Aorta (tissue), 5 donors: ENCODE results near the gene ADPRHL1. TPM values are rescaled to one million over a fixed set of nuclear protein-coding genes. Genes with fewer than 3 reads are reported as not detected.

ENCODE experiments used
- ATAC-seq: fragments of 200-7000 bp; cut with Tn5 transposase; one replicate; pipeline ENCODE4 v1.9.1; 2022; ENCODE audit warnings: moderate library complexity; ENCODE audit not compliant: low FRiP score
- DNase-seq, 2 donors: peaks; one replicate each; pipeline ENCODE4 v3.0.0-alpha.2; 2020
- H3K27ac ChIP-seq, 2 donors: one replicate each; pipeline ENCODE4 v1.5.1; 2013; ENCODE audit warnings: low read length in 2 of 2, mild to moderate bottlenecking in 2 of 2, moderate library complexity in 2 of 2, control low read depth in 1 of 2, inconsistent platforms in 1 of 2, low read depth in 1 of 2
- H3K27me3 ChIP-seq, 2 donors: one replicate each; pipeline ENCODE4 v1.6.1; 2013; ENCODE audit warnings: control low read depth in 1 of 2, low read length in 1 of 2, mild to moderate bottlenecking in 1 of 2, moderate library complexity in 1 of 2; ENCODE audit not compliant: insufficient read depth in 2 of 2, control insufficient read depth in 1 of 2
- H3K36me3 ChIP-seq, 2 donors: one replicate each; pipeline ENCODE4 v1.6.1; 2013; ENCODE audit warnings: control low read depth in 1 of 2, low read length in 1 of 2, mild to moderate bottlenecking in 1 of 2; ENCODE audit not compliant: insufficient read depth in 2 of 2, control insufficient read depth in 1 of 2
- H3K4me1 ChIP-seq, 2 donors: one replicate each; pipeline ENCODE4 v1.6.1; 2013; ENCODE audit warnings: low read length in 2 of 2, control low read depth in 1 of 2, mild to moderate bottlenecking in 1 of 2, moderate library complexity in 1 of 2; ENCODE audit not compliant: insufficient read depth in 2 of 2, control insufficient read depth in 1 of 2
- H3K4me3 ChIP-seq, 2 donors: one replicate each; pipeline ENCODE4 v1.5.1; 2013; ENCODE audit warnings: low read length in 2 of 2, control low read depth in 1 of 2, mild to moderate bottlenecking in 1 of 2
- H3K9me3 ChIP-seq: one replicate; pipeline ENCODE4 v1.6.1; 2013; ENCODE audit warnings: mild to moderate bottlenecking, low read length; ENCODE audit not compliant: control insufficient read depth
- whole genome bisulfite sequencing, 2 donors: extraction: QIAGEN DNeasy Blood & Tissue Kit; methylation state at CpG; one replicate each; pipeline ENCODE4 v1.1.7; 2013; 5-methylcytosine and 5-hydroxymethylcytosine counted together
- intact Hi-C, 2 donors: fragments of 100-400 bp; cut with DNase I; formaldehyde crosslinking; loops; one replicate each; pipeline versions ENCODE4 v1.14.2 to v1.15.0; 2022
- polyA plus RNA-seq, 2 donors: library from polyadenylated mRNA; stranded (reverse); fragments of 200-250 nt; gene quantifications; one replicate each; pipeline ENCODE4 v1.2.3, GENCODE V29; 2013
- total RNA-seq, 2 donors: library from RNA; stranded (reverse); fragmentation: NEBNext Ultra II Directional; extraction: Animal tissue kit (Norgen Biotek cat#: 25700); gene quantifications; one replicate each; pipeline ENCODE4 v1.2.1, GENCODE V29; 2021
- donor health status: healthy with polysubstance abuse.
- donor health status: Bipolar disorder and iron deficiency.
- donor health status: DM: no; HTN: no; CAD: no.
- donor health status: DM: no; HTN: no; CAD: no.
- donor health status: DM: yes; HTN: yes; CAD: no.

ADPRHL1 gene
- total and polyA plus RNA-seq, 4 donors: 2.0 to 10.8 (median 3.2) TPM

GRCh38 chr13:113485545-113485944, 32.3 kb upstream of the ADPRHL1 start:
- no peaks in the 10 kb centered on the region for H3K4me1 ChIP-seq
- ATAC-seq (no peak), DNase-seq (no peak)
- no peak overlapping the region for H3K27ac ChIP-seq
- no peak overlapping the region for H3K4me3 ChIP-seq
- H3K9me3 ChIP-seq: no peaks in the 10 kb centered on the region
- 74 to 78% methylated on average over 13 of the region's 13 CpGs for WGBS, 2 donors
- no peaks in the 10 kb centered on the region for H3K36me3 ChIP-seq
- intact Hi-C loops: no loop called here
- no peaks in the 10 kb centered on the region for H3K27me3 ChIP-seq

DNA sequence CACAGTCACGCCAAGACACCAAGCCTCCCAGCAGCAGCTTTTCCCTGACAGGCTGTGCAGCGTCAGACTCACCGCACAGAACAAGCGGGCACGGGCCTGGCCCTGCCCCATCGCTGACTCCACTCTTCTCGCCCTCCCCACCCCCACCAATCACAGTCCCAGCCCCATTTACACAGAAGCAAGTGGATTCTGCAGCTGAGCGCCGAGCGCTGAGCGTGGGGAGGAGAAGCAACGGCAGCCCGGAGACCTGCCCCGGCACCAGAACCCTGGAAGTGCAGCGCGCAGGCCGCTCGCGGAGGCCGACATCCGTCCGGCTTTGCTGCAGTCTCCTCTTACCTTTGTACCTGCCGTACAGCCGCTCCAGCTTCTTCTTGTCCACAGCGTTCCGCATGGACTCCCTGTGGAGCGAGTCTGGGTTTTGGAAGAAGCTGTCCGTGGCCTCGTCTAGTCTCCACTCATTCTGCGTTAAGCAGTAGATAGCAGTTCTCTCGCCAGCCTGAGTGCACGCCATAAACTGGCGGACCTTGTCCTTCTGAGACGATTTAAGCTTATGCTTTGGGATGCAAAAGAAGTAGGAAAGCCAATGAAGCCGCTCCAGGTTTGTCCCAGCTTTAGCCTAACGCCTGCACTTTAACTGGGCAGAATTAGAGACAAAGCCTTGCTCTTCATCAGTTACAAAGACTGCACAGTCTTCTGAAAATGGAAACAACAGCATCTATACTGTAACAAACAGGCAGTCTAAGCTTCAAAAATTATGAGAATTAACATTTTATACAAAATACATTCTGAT, 30.4 kb upstream of the ADPRHL1 start:
- Histone ChIP-seq H3K4me3 (no peak overlapping the region), H3K4me1 (no peaks in the 10 kb centered on the region), H3K27me3 (no peaks in the 10 kb centered on the region), H3K9me3 (no peaks in the 10 kb centered on the region), H3K27ac (no peak overlapping the region), H3K36me3 (no peaks in the 10 kb centered on the region)
- 88 to 93% methylated on average over 36 of the region's 36 CpGs for WGBS, 2 donors
- peak; percentile 38 for ATAC-seq
- DNase-seq: no peak
- intact Hi-C loops: no loop called here

DNA sequence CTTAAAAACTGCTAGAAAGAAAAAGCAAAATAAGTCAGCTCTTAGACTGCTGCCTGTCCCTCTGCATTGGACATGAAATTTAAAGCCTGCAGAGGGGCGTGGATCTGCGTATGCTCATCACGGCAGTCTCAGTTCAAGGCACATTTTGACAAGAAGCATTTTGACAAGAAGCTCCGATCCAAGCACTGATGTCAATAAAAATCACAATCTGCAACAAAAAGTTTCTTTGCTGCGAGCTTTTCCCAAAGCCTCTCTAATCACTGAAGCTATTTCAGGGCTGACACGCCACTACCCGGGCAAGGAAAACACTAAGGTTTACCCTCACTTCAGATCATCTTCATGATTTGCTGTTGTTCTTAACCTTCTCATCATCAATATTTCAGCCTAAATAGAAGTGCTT, 29.8 kb upstream of the ADPRHL1 start:
- Histone ChIP-seq H3K4me3 (no peak overlapping the region), H3K4me1 (no peaks in the 10 kb centered on the region), H3K27me3 (no peaks in the 10 kb centered on the region), H3K36me3 (no peaks in the 10 kb centered on the region), H3K27ac (no peak overlapping the region), H3K9me3 (no peaks in the 10 kb centered on the region)
- DNase-seq (no peak), ATAC-seq (no peak)
- intact Hi-C loops: no loop called here
- 89 to 91% methylated on average over 7 of the region's 7 CpGs for WGBS, 2 donors

- DNase-seq (no peak), ATAC-seq (no peak)
- H3K4me1 ChIP-seq: no peaks in the 10 kb centered on the region
- intact Hi-C loops: no loop called here
- no peak overlapping the region for H3K4me3 ChIP-seq
- H3K27ac ChIP-seq: no peak overlapping the region
- peaks cover 0 to 5% of the 10 kb centered on the region in 2 donors for H3K36me3 ChIP-seq
- no peaks in the 10 kb centered on the region for H3K9me3 ChIP-seq
- no peaks in the 10 kb centered on the region for H3K27me3 ChIP-seq
- 77 to 81% methylated on average over 4 of the region's 4 CpGs for WGBS, 2 donors
Observed at GRCh38 chr13:113479179-113479578, 25.9 kb upstream of the ADPRHL1 start.

DNA sequence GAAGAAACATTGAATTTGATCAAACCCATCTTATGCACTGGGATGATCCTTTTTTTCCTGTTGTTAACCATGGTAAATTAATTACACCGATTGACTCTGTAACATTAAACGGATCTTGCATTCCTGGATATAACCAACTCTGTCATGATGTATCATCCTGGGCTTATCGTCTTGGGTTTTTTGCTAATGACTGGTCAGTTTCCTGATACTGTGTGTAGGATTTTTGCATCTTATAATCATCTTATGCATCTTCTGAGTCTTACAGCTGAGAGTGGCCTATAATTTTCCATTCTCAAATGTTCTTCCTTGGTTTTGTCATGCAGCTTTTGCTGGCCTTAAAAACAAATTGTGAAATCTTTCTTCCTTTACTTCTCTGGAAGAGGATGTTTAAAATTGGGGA, 24.4 kb upstream of the ADPRHL1 start:
- Histone ChIP-seq H3K27ac (no peak overlapping the region), H3K27me3 (no peaks in the 10 kb centered on the region), H3K4me3 (no peak overlapping the region), H3K9me3 (no peaks in the 10 kb centered on the region), H3K36me3 (peaks cover 0 to 5% of the 10 kb centered on the region in 2 donors), H3K4me1 (no peaks in the 10 kb centered on the region)
- WGBS, 2 donors: 99% methylated on average over 3 of the region's 3 CpGs
- ATAC-seq (no peak), DNase-seq (no peak)
- intact Hi-C loops: no loop called here

DNA sequence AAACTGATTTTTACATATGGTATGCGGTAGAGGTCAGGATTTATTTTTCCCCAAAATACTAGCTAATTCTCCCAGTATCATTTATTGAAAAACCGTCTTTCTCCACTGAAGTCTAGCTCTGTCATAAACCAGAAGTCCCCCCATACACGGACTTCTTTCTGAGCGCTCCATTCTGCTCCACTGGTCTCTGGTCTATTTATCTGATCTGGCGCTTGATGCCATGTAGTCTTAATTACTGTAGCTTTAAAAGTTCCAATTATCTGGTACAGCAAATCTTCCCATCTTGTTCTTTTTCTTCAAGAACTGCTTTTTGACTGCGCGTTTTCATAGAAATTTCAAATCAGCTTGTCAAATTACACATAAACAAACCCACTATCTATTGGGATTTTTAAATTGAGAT, 23.5 kb upstream of the ADPRHL1 start:
- Histone ChIP-seq H3K36me3 (peaks cover 0 to 5% of the 10 kb centered on the region in 2 donors), H3K4me1 (no peaks in the 10 kb centered on the region), H3K4me3 (no peak overlapping the region), H3K27ac (no peak overlapping the region), H3K9me3 (no peaks in the 10 kb centered on the region), H3K27me3 (no peaks in the 10 kb centered on the region)
- ATAC-seq (no peak), DNase-seq (no peak)
- intact Hi-C loops: no loop called here
- 95 to 98% methylated on average over 7 of the region's 7 CpGs for WGBS, 2 donors

DNA sequence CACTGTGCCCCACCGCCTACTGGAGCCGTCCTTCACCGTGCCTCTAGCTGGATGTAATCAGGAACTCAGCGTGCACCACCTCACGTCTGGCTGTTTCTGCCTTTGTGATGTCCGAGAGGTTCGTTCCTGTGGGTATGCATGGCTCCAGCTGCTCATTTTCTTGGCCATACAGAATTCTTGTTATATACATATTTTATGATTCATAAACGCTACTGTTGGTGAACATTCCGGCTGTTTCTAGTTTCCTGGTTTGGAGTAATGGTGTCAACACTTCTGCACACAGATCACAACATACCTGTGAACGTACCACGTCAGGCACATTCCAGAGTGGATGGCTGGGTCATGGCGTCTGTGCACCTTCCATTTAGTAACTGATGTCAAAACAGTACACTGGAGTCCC, 22.6 kb upstream of the ADPRHL1 start:
- no peaks in the 10 kb centered on the region for H3K27me3 ChIP-seq
- H3K36me3 ChIP-seq: peaks cover 0 to 5% of the 10 kb centered on the region in 2 donors
- ATAC-seq (no peak), DNase-seq (no peak)
- intact Hi-C loops: no loop called here
- no peaks in the 10 kb centered on the region for H3K9me3 ChIP-seq
- no peaks in the 10 kb centered on the region for H3K4me1 ChIP-seq
- WGBS, 2 donors: 89 to 95% methylated on average over 12 of the region's 12 CpGs
- H3K27ac ChIP-seq: no peak overlapping the region
- H3K4me3 ChIP-seq: no peak overlapping the region

GRCh38 chr13:113475280-113475679, 22.0 kb upstream of the ADPRHL1 start:
- Histone ChIP-seq H3K27ac (no peak overlapping the region), H3K9me3 (no peaks in the 10 kb centered on the region), H3K4me1 (no peaks in the 10 kb centered on the region), H3K27me3 (no peaks in the 10 kb centered on the region), H3K4me3 (no peak overlapping the region), H3K36me3 (peaks cover 0 to 5% of the 10 kb centered on the region in 2 donors)
- intact Hi-C loops: no loop called here
- ATAC-seq (no peak), DNase-seq (no peak)
- WGBS, 2 donors: 96 to 99% methylated on average over 11 of the region's 11 CpGs

- peaks cover 0 to 5% of the 10 kb centered on the region in 2 donors for H3K36me3 ChIP-seq
- H3K27ac ChIP-seq: no peak overlapping the region
- intact Hi-C loops: no loop called here
- ATAC-seq (no peak), DNase-seq (no peak)
- no peaks in the 10 kb centered on the region for H3K4me1 ChIP-seq
- no peak overlapping the region for H3K4me3 ChIP-seq
- H3K27me3 ChIP-seq: no peaks in the 10 kb centered on the region
- H3K9me3 ChIP-seq: no peaks in the 10 kb centered on the region
- 82 to 86% methylated on average over 10 of the region's 10 CpGs for WGBS, 2 donors
Observed at GRCh38 chr13:113474179-113474578, 20.9 kb upstream of the ADPRHL1 start.
